Spleen (tissue), 11 donors: ENCODE data around the gene NSFL1C. TPM values are rescaled to one million over a fixed set of nuclear protein-coding genes. Genes with fewer than 3 reads are reported as not detected.
"Not testable (repeated sequence)": the region's sequence is repeated elsewhere in the genome, so short reads cannot be mapped to it uniquely, and the experiment has no call there.

Source experiments
- DNase-seq: peaks from one replicate; pipeline ENCODE4 v3.0.0-alpha.2; 2020
- H3K27ac ChIP-seq, 8 donors: fragments of 200-600 bp; sonication (generic) in 7 of 8; 1 replicate in 4 of 8; 2 replicates in 4 of 8; pipeline versions ENCODE4 v1.5.0 to v1.8.0; 2016 to 2021; ENCODE audit warnings: inconsistent platforms in 4 of 8, mild to moderate bottlenecking in 4 of 8, moderate library complexity in 1 of 8
- H3K27me3 ChIP-seq, 7 donors: fragments of 200-600 bp; sonication (generic) in 6 of 7; replicated peaks in 1 of 7; 1 replicate in 4 of 7; 2 replicates in 3 of 7; pipeline versions ENCODE4 v1.5.0 to v1.8.0; 2016 to 2021; ENCODE audit warnings: inconsistent platforms in 3 of 7, mild to moderate bottlenecking in 1 of 7
- H3K36me3 ChIP-seq, 6 donors: fragments of 200-600 bp; sonication (generic) in 5 of 6; 1 replicate in 4 of 6; 2 replicates in 2 of 6; pipeline versions ENCODE4 v1.5.0 to v1.8.0; 2016 to 2021; ENCODE audit warnings: inconsistent platforms in 2 of 6
- H3K4me1 ChIP-seq, 6 donors: fragments of 200-600 bp; sonication (generic) in 5 of 6; 1 replicate in 3 of 6; 2 replicates in 3 of 6; pipeline versions ENCODE4 v1.5.0 to v1.8.0; 2016 to 2021; ENCODE audit warnings: inconsistent platforms in 3 of 6
- H3K4me3 ChIP-seq, 8 donors: fragments of 200-600 bp; sonication (generic) in 7 of 8; 1 replicate in 4 of 8; 2 replicates in 4 of 8; pipeline versions ENCODE4 v1.5.0 to v1.8.0; 2016 to 2021; ENCODE audit warnings: inconsistent platforms in 4 of 8, mild to moderate bottlenecking in 4 of 8, moderate library complexity in 2 of 8
- H3K9me3 ChIP-seq, 8 donors: fragments of 200-600 bp; sonication (generic) in 7 of 8; 1 replicate in 4 of 8; 2 replicates in 4 of 8; pipeline versions ENCODE4 v1.5.0 to v1.8.0; 2016 to 2021; ENCODE audit warnings: inconsistent platforms in 4 of 8
- CTCF ChIP-seq, 11 experiments: fragments of 200-600 bp in 7 of 11; fragments of 450-650 bp in 4 of 11; sonication (generic) in 4 of 11; IDR thresholded peaks in 8 of 11; conservative IDR thresholded peaks in 3 of 11; 1 replicate in 7 of 11; 2 replicates in 4 of 11; pipeline versions ENCODE4 v1.4.0 to v1.8.0; 2016 to 2021; ENCODE audit warnings: antibody characterized with exemption in 11 of 11, inconsistent platforms in 4 of 11, mild to moderate bottlenecking in 1 of 11
- POLR2A ChIP-seq, 3 donors: fragments of 450-650 bp; IDR thresholded peaks; one replicate each; pipeline ENCODE4 v1.5.1; 2017; ENCODE audit warnings: antibody characterized with exemption in 3 of 3, mild to moderate bottlenecking in 1 of 3
- POLR2AphosphoS5 ChIP-seq, 3 donors: sonication (generic); formaldehyde crosslinking; IDR thresholded peaks; one replicate each; pipeline ENCODE4 v1.5.1; 2017; ENCODE audit warnings: antibody characterized with exemption in 3 of 3
- WGBS, 5 donors: extraction: QIAGEN DNeasy Blood & Tissue Kit in 3 of 5; methylation state at CpG; one replicate each; pipeline versions ENCODE4 v1.1.5 to v1.1.7; 2013 to 2018; 5-methylcytosine and 5-hydroxymethylcytosine counted together
- intact Hi-C: fragments of 100-400 bp; cut with DNase I; formaldehyde crosslinking; loops from one replicate; pipeline ENCODE4 v1.15.0; 2023; ENCODE audit warnings: low total_unique reads
- polyA plus RNA-seq, 3 donors: library from polyadenylated mRNA; stranded (reverse); fragments of 200-250 nt; gene quantifications; one replicate each; pipeline ENCODE4 v1.2.1, GENCODE V29; 2013
- total RNA-seq, 7 donors: library from RNA; depleted of rRNA in 3 of 7; stranded (reverse); fragments of >200 nt in 3 of 7; fragmentation: NEBNext Ultra II Directional in 4 of 7; extraction: Animal tissue kit (Norgen Biotek cat#: 25700) in 4 of 7; gene quantifications; one replicate each; pipeline versions ENCODE4 v1.1.0 to v1.2.1, GENCODE V29; 2016 to 2021
- donor health status: healthy with polysubstance abuse.
- donor health status: DM: no; HTN: no; CAD: no; lungs with moderate emphysema.
- donor health status: DM: no; HTN: no; CAD: no.
- donor health status: Bipolar disorder and iron deficiency.
- donor health status: healthy.
- donor health status: DM: no; HTN: no; CAD: no.
- donor health status: DM: yes; HTN: yes; CAD: no.

NSFL1C gene
- total and polyA plus RNA-seq, 10 donors: 37.1 to 88.5 (median 66.3) TPM

- Histone ChIP-seq H3K9me3 (no peaks in the 10 kb centered on the region), H3K4me3 (no peak overlapping the region), H3K27me3 (no peaks in the 10 kb centered on the region), H3K27ac (no peak overlapping the region), H3K4me1 (peaks cover 0 to 12% (median 8%) of the 10 kb centered on the region in 6 donors), H3K36me3 (no peaks in the 10 kb centered on the region)
- WGBS, 5 donors: 62 to 79% (median 70%) methylated on average over 7 of the region's 7 CpGs
- intact Hi-C loops: no loop called here
- no peak for DNase-seq
- TF ChIP-seq POLR2A (IDR thresholded peaks at IDR 0.05) (no peak), POLR2AphosphoS5 (IDR thresholded peaks at IDR 0.05) (no peak), CTCF (IDR thresholded peaks at IDR 0.05 in 8 of 11, conservative IDR thresholded peaks at IDR 0.05 in 3 of 11) (no peak)
Measured at GRCh38 chr20:1402149-1402548, 64.5 kb downstream of the NSFL1C start.

- Histone ChIP-seq H3K4me1 (peaks cover 0 to 18% (median 9%) of the 10 kb centered on the region in 6 donors), H3K9me3 (no peaks in the 10 kb centered on the region), H3K27me3 (no peaks in the 10 kb centered on the region), H3K27ac (no peak overlapping the region), H3K36me3 (no peaks in the 10 kb centered on the region), H3K4me3 (no peak overlapping the region)
- DNase-seq: no peak
- intact Hi-C loops: no loop called here
- TF ChIP-seq POLR2A (IDR thresholded peaks at IDR 0.05) (no peak), POLR2AphosphoS5 (IDR thresholded peaks at IDR 0.05) (no peak), CTCF (IDR thresholded peaks at IDR 0.05 in 8 of 11, conservative IDR thresholded peaks at IDR 0.05 in 3 of 11) (no peak)
- 91 to 93% (median 92%) methylated on average over 3 of the region's 3 CpGs for WGBS, 5 donors
Measured at GRCh38 chr20:1401451-1401907, 65.2 kb downstream of the NSFL1C start.

- H3K27me3 ChIP-seq, DNase-seq, H3K27ac ChIP-seq, H3K4me3 ChIP-seq, H3K9me3 ChIP-seq, H3K36me3 ChIP-seq, intact Hi-C loops: not testable (repeated sequence)
- H3K4me1 ChIP-seq: peaks cover 0 to 35% (median 16%) of the 10 kb centered on the region in 6 donors
- WGBS, 5 donors: 79 to 88% (median 84%) methylated on average over 8 of the region's 8 CpGs
Measured at GRCh38 chr20:1399678-1400366, 66.8 kb downstream of the NSFL1C start.

GRCh38 chr20:1398185-1398584 lies 68.5 kb downstream of the NSFL1C start:
- 75 to 85% (median 80%) methylated on average over 6 to 7 of the region's 7 CpGs for WGBS, 5 donors
- H3K4me3 ChIP-seq, H3K27ac ChIP-seq, intact Hi-C loops, H3K36me3 ChIP-seq, DNase-seq, H3K9me3 ChIP-seq, H3K27me3 ChIP-seq: not testable (repeated sequence)
- peaks cover 8 to 51% (median 31%) of the 10 kb centered on the region in 6 donors for H3K4me1 ChIP-seq

GRCh38 chr20:1397710-1398109 lies 68.9 kb downstream of the NSFL1C start:
- no peak overlapping the region for H3K27ac ChIP-seq
- no peaks in the 10 kb centered on the region for H3K27me3 ChIP-seq
- H3K4me1 ChIP-seq: peaks cover 10 to 53% (median 32%) of the 10 kb centered on the region in 6 donors
- H3K36me3 ChIP-seq: no peaks in the 10 kb centered on the region
- no peak for DNase-seq
- intact Hi-C loops: no loop called here
- WGBS, 5 donors: 66 to 93% (median 73%) methylated on average over 4 of the region's 4 CpGs
- H3K9me3 ChIP-seq: no peaks in the 10 kb centered on the region
- no peak overlapping the region for H3K4me3 ChIP-seq
- TF ChIP-seq POLR2AphosphoS5 (IDR thresholded peaks at IDR 0.05): no peak
- TF ChIP-seq POLR2A (IDR thresholded peaks at IDR 0.05): no peak
- peak in 9 of 11 experiments; percentile 9 to 48 (median 38) for TF ChIP-seq CTCF (IDR thresholded peaks at IDR 0.05 in 8 of 11, conservative IDR thresholded peaks at IDR 0.05 in 3 of 11)
